OCI-LY7 (cell line): ENCODE measurements around the gene PHEX. TPM values are rescaled to one million over a fixed set of nuclear protein-coding genes. Genes with fewer than 3 reads are reported as not detected.

Experiments
- BruUV-seq: library from RNA; stranded (reverse); fragments of 400-500 nt; replicated peaks from 2 replicates; lab custom pipeline; 2021; lab: Mats Ljungman, UMichigan
- CTCF ChIA-PET: fragments of 300-600 bp; sonication (Branson Sonifier 250); formaldehyde crosslinking; loops from one replicate; lab custom pipeline; 2022; ENCODE audit warnings: antibody characterized with exemption; ENCODE audit not compliant: unreplicated experiment; lab: Charles Lee
- POLR2A ChIA-PET: fragments of 300-600 bp; sonication (Branson Sonifier 250); formaldehyde crosslinking; loops from one replicate; lab custom pipeline; 2022; ENCODE audit warnings: antibody characterized with exemption; lab: Charles Lee
- DNase-seq: peaks from one replicate; pipeline ENCODE4 v3.0.0-alpha.2; 2015; ENCODE audit warnings: low spot score
- H2AFZ ChIP-seq: fragments of 200-600 bp; sonication (generic), shearing (Covaris generic); 2 replicates; pipeline ENCODE4 v1.6.1; 2014; ENCODE audit warnings: mild to moderate bottlenecking, antibody characterized with exemption, low read length, moderate library complexity
- H3K27ac ChIP-seq: fragments of 200-600 bp; sonication (generic); 2 replicates; pipeline ENCODE4 v1.5.1; 2014; ENCODE audit warnings: mixed run types, low read depth, mild to moderate bottlenecking, moderate library complexity, low read length, inconsistent platforms; ENCODE audit not compliant: poor library complexity, severe bottlenecking
- H3K36me3 ChIP-seq: fragments of 200-600 bp; sonication (generic); 2 replicates; pipeline ENCODE4 v1.6.1; 2014; ENCODE audit warnings: mild to moderate bottlenecking, antibody characterized with exemption, low read length, moderate library complexity, mixed read lengths; ENCODE audit not compliant: insufficient read depth
- H3K4me1 ChIP-seq: fragments of 200-600 bp; sonication (generic); 2 replicates; pipeline ENCODE4 v1.5.1; 2014; ENCODE audit warnings: mild to moderate bottlenecking, low read length; ENCODE audit not compliant: insufficient read depth, poor library complexity, severe bottlenecking
- H3K4me2 ChIP-seq: fragments of 200-600 bp; sonication (generic); 2 replicates; pipeline ENCODE4 v1.6.1; 2014; ENCODE audit warnings: mild to moderate bottlenecking, low read length
- H3K4me3 ChIP-seq: fragments of 200-600 bp; sonication (generic); 2 replicates; pipeline ENCODE4 v1.5.1; 2014; ENCODE audit warnings: mild to moderate bottlenecking, low read depth, low read length; ENCODE audit not compliant: poor library complexity, severe bottlenecking
- H3K79me2 ChIP-seq: fragments of 200-600 bp; sonication (generic); 2 replicates; pipeline ENCODE4 v1.6.1; 2016; ENCODE audit warnings: low read depth, mild to moderate bottlenecking, low read length, moderate library complexity, mixed read lengths; ENCODE audit not compliant: insufficient read depth
- H3K9me2 ChIP-seq: fragments of 200-600 bp; sonication (generic); 2 replicates; pipeline ENCODE4 v1.6.1; 2016; ENCODE audit warnings: mild to moderate bottlenecking, low read length, mixed read lengths; ENCODE audit not compliant: insufficient read depth
- H3K9me3 ChIP-seq: fragments of 200-600 bp; sonication (generic); 2 replicates; pipeline ENCODE4 v1.6.1; 2014; ENCODE audit warnings: mild to moderate bottlenecking, mixed run types, low read length, mixed read lengths
- H4K20me1 ChIP-seq: fragments of 200-600 bp; sonication (generic); 2 replicates; pipeline ENCODE4 v1.6.1; 2014; ENCODE audit warnings: mild to moderate bottlenecking, antibody characterized with exemption, low read length, moderate library complexity, mixed read lengths; ENCODE audit not compliant: insufficient read depth
- CTCF ChIP-seq: fragments of 200-600 bp; sonication (generic); conservative IDR thresholded peaks from 2 replicates; pipeline ENCODE4 v1.5.1; 2014; ENCODE audit warnings: mild to moderate bottlenecking, antibody characterized with exemption, low read length, moderate library complexity, mixed read lengths
- EZH2phosphoT487 ChIP-seq: fragments of 200-600 bp; sonication (generic); IDR thresholded peaks from 2 replicates; pipeline ENCODE4 v1.6.1; 2018; ENCODE audit warnings: low read depth, borderline replicate concordance, mild to moderate bottlenecking, mixed run types, antibody characterized with exemption, low read length, moderate library complexity, mixed read lengths
- intact Hi-C: fragments of 100-400 bp; cut with micrococcal nuclease; formaldehyde crosslinking; loops from one replicate; pipeline ENCODE4 v1.10.0; 2022; ENCODE audit not compliant: unreplicated experiment
- total RNA-seq, 2 experiments: library from RNA; depleted of rRNA in 1 of 2; stranded (reverse); fragments of >200 nt in 1 of 2; shearing (Covaris generic) in 1 of 2; gene quantifications; 2 replicates each; pipeline ENCODE4 v1.2.3, GENCODE V29; 2014 to 2022

PHEX gene
- total RNA-seq, 2 experiments from 2014 or later: 0.09 TPM; not detected in 1

DNA sequence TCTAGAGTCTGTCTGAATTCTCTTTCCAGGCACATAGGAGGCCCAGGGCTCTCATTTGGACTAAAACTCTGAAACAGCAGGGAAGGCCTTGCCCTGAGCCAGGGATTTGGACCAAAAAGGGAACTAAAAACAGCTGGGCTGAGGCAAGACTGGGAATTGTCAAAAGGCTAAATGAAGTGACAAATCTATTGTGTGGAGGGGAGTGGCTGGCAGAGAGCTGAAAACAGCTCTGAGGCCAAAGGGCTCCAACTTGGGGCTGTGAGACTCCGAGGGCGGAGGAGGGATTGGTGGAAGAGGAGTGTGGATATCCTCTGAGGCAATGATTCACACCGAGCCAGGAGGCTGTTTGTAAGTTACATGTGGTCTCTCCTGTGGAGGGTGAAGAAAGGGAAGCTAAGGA, 63.2 kb downstream of the PHEX start:
- POLR2A ChIA-PET: no interaction called here
- CTCF ChIA-PET: no interaction called here
- DNase-seq: no peak

GRCh38 chrX:22095856-22096255, 63.7 kb downstream of the PHEX start:
- intact Hi-C loops: no loop called here
- no TSS peak for BruUV-seq
- Histone ChIP-seq H3K36me3 (no peaks in the 10 kb centered on the region), H4K20me1 (no peaks in the 10 kb centered on the region), H3K4me2 (no peak overlapping the region), H3K27ac (no peak overlapping the region), H3K9me3 (no peaks in the 10 kb centered on the region), H3K9me2 (no peaks in the 10 kb centered on the region), H3K4me1 (no peaks in the 10 kb centered on the region), H3K79me2 (no peaks in the 10 kb centered on the region), H3K4me3 (no peak overlapping the region), H2AFZ (no peak overlapping the region)
- CTCF ChIA-PET: no interaction called here
- TF ChIP-seq CTCF (no peak), EZH2phosphoT487 (no peak)
- DNase-seq: no peak
- POLR2A ChIA-PET: no interaction called here

More for the DNA sequence above, 63.2 kb downstream of the PHEX start:
- Histone ChIP-seq H2AFZ (no peak overlapping the region), H3K4me1 (no peaks in the 10 kb centered on the region), H3K36me3 (no peaks in the 10 kb centered on the region), H3K9me2 (no peaks in the 10 kb centered on the region), H3K4me3 (no peak overlapping the region), H3K27ac (no peak overlapping the region), H4K20me1 (no peaks in the 10 kb centered on the region), H3K79me2 (no peaks in the 10 kb centered on the region), H3K9me3 (no peaks in the 10 kb centered on the region), H3K4me2 (no peak overlapping the region)
- intact Hi-C loops: no loop called here
- no TSS peak for BruUV-seq
- TF ChIP-seq EZH2phosphoT487 (no peak), CTCF (no peak)

- POLR2A ChIA-PET: no interaction called here
- H2AFZ ChIP-seq: no peak overlapping the region
- no peaks in the 10 kb centered on the region for H4K20me1 ChIP-seq
- H3K36me3 ChIP-seq: no peaks in the 10 kb centered on the region
- H3K4me3 ChIP-seq: no peak overlapping the region
- CTCF ChIA-PET: no interaction called here
- H3K27ac ChIP-seq: no peak overlapping the region
- intact Hi-C loops: no loop called here
- no peak overlapping the region for H3K4me2 ChIP-seq
- DNase-seq: no peak
- H3K79me2 ChIP-seq: no peaks in the 10 kb centered on the region
- TF ChIP-seq EZH2phosphoT487 (no peak), CTCF (no peak)
- H3K4me1 ChIP-seq: no peaks in the 10 kb centered on the region
- BruUV-seq: no TSS peak
- no peaks in the 10 kb centered on the region for H3K9me2 ChIP-seq
- no peaks in the 10 kb centered on the region for H3K9me3 ChIP-seq
Observed at GRCh38 chrX:22097012-22097694, 65.0 kb downstream of the PHEX start.
